Skin epidermis (tissue), 12 donors: ENCODE data around the gene ELN.
"Not testable (repeated sequence)": the region's sequence is repeated elsewhere in the genome, so short reads cannot be mapped to it uniquely, and the experiment has no call there.

ENCODE experiments used
- H3K27ac ChIP-seq, 21 experiments: fragments of 200-600 bp; sonication (generic) in 11 of 21; one replicate each; pipeline ENCODE4 v1.5.0; 2020; ENCODE audit warnings: mild to moderate bottlenecking in 3 of 21, inconsistent platforms in 2 of 21, moderate library complexity in 2 of 21
- H3K4me3 ChIP-seq, 7 experiments: fragments of 200-600 bp; sonication (generic) in 2 of 7; one replicate each; pipeline ENCODE4 v1.5.0; 2020; ENCODE audit warnings: inconsistent platforms in 2 of 7, mild to moderate bottlenecking in 2 of 7, moderate library complexity in 1 of 7

Gene ELN

GRCh38 chr7:74027683-74028320 is at the start of gene ELN:
ELN (plus strand) TSS chr7:74028173; CDS start chr7:74028188, 15 bp downstream.
- H3K27ac ChIP-seq = peak within 1 kb of the TSS in 13 of 21 experiments; percentile 19 to 79 (median 67)
- peak within 1 kb of the TSS in 6 of 7 experiments; percentile 13 to 42 (median 20) for H3K4me3 ChIP-seq

DNA sequence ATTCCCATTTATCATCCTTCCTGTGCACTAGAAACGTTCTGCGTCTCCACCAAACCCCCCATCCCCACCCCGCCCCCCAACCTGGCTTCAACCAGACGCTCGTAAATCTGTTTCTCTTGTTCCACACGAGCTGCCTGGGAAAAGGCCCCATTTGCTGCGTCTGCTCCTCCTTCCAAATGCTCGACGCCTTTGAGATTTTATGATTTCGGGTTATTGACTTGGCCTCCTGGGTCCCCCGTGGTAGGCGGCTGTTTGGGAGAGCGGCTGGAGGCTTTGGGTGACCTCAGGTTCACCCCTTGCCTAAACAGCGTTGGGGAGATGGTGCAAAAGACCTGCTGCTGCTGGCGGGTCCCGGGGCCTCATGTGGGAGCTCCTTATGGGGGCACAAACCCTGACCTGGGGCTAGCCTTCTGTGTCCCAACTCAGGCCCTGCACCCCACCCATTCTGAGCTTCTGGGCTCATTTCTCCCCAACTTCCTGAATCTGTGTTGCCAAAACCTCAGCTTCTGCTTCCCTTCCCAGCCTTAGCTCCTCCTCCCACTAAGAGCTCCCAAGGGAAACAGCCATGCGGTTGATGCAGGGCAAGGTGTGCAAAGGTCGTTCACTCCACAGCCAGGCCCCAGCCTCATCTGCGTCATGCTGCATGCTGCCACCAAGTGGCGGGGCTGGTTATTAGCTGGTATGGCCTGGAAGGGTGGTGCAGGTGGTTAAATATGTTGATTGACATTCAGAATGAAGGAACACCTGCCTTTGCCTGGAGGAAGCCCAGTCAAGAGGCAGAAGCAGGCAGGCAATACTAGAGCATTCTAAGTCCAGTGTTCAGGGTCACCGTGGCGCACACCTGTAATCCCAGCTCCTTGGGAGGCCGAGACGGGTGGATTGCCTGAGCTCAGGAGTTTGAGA is 49.1 kb upstream of the ELN start:
- H3K27ac ChIP-seq = peak overlapping the region in 1 of 21 experiments; percentile 18

GRCh38 chr7:73979656-73980055 is 48.3 kb upstream of the ELN start:
- H3K27ac ChIP-seq, H3K4me3 ChIP-seq: not testable (repeated sequence)

More for the DNA sequence above, 49.1 kb upstream of the ELN start:
- no peak overlapping the region for H3K4me3 ChIP-seq

GRCh38 chr7:73980206-73980605 is 47.8 kb upstream of the ELN start:
- H3K27ac ChIP-seq = no peak overlapping the region
- no peak overlapping the region for H3K4me3 ChIP-seq

DNA sequence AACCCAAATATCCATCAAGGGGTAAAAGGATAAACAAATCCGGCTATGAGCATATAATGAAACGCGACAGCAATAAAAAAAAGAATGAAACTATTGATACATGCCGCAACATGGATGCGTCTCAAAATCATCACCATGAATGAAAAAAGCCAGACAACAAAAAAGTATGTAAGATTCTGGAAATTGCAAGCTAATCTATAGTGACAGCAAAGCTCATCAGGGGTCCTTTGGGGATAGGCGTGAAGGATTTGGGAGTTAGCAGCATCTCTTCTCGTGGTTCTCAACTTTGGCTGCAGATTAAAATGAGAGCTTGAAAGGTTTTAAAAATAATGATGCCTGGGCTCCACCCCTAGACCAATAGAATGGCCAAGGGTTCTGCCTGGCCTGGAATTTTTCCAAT is 46.0 kb upstream of the ELN start:
- H3K27ac ChIP-seq = no peak overlapping the region
- H3K4me3 ChIP-seq = no peak overlapping the region

DNA sequence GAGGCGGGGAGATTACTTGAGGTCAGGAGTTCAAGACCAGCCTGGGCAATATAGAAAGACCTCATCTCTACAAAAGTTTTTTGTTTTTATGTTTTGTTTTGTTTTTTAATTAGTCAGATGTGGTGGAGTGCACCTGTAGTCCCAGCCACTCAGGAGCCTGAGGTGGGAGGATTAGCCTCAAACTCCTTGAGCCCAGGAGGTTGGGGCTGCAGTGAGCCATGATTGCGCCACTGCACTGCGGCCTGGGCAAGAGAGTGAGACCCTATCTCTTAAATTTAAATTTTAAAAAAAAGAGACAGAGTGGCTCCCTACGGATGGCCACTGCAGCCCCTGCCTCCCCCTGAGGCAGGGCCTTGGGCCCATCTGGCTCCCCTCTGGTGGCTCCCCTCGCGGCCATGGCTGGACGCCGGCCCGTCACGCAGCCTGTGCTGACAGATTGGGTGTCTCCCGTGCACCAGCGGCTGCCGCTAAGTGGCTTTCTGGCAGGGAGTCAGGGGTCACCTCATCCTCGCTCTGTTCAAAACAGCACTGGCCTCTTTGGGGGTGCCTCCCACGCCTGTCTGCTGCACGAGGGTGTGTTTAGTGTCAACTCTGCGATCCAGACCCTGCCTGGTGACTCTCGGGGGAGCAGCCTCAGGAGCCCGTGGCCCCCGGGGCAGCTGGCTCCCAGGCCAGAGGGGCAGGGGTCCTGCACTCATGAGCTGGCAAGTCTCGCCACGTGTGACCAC is 44.4 kb upstream of the ELN start:
- H3K27ac ChIP-seq = no peak overlapping the region
- no peak overlapping the region for H3K4me3 ChIP-seq

DNA sequence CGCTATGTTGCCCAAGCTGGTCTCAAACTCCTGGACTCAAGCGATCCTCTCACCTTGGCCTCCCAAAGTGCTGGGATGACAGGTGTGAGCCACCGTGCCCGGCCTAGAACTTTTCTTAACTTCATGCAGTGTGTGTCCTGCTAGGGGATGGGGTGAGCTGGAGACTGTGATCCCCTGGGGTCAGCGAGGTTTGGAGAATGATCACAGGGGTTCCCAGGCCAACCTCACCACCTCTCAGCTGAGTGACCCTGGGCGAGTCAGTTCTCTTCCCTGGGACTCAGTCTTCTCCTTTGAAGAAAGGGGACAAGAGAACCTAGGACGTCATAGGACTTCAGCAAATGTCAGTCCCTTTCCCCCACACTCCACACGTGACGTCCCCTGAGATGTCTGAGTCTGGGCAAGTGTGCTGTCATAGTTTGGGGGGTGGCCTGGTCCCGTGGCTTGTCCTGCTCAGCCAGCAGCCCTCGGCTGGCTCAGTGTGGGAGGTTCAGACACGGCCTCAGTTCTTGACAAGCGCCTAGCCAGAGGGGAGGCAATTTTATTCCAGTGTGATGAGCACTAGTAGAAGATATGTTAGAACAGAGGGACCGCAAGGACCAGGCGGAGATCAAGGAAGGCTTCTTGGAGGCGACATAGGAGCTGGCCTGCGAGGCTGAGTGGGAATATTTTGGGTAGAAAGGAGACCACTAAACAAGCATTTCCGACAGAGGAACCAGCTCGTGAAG is 43.3 kb upstream of the ELN start:
- Histone ChIP-seq H3K27ac (peak overlapping the region in 1 of 21 experiments; percentile 2), H3K4me3 (no peak overlapping the region)

GRCh38 chr7:73985737-73986141 is 42.2 kb upstream of the ELN start:
- Histone ChIP-seq H3K4me3 (no peak overlapping the region), H3K27ac (peak overlapping the region in 1 of 21 experiments; percentile 2)

DNA sequence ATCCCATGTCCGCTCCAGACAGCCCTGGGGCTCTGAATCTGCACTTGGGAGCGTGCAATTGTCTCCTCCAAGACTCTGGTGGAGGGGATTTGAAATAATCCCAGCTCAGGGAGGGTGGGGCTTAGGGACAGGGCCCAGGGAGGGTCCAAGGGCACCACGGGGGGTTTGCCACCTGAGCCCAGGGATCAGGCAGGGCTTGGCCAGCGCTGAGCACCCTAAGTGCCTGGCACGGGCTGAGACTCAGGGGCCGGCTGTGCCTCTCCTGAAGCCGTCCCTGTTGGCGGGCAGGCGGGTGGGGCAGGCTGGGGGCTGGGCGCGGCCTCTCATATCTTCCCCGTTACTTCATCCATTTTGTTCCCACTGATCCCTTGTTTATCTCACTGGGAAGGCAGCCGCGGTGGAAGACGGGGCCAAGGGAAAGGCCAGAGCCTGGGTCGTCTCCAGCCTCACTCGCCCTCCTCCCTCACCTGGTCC is 41.8 kb upstream of the ELN start:
- Histone ChIP-seq H3K4me3 (no peak overlapping the region), H3K27ac (no peak overlapping the region)

DNA sequence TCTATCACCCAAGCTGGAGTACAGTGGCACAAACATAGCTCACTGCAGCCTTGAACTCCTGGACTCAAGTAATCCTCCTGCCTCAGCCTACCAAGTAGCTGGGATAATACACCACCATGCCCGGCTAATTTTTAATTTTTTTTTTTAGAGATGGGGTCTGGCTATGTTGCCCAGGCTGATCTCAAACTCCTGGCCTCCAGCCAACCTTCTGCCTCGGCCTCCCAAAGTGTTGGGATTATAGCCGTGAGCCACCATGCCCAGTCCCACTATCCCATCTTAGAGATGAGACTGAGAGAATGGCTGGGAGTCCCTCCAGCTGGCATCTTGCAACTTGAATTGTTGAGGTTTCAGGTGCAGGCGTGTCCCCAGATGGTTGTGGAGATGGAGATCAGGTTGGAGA is 40.7 kb upstream of the ELN start:
- Histone ChIP-seq H3K4me3 (no peak overlapping the region), H3K27ac (no peak overlapping the region)

- no peak overlapping the region for H3K27ac ChIP-seq
- no peak overlapping the region for H3K4me3 ChIP-seq
Observed at GRCh38 chr7:73988197-73988596, 39.8 kb upstream of the ELN start.

DNA sequence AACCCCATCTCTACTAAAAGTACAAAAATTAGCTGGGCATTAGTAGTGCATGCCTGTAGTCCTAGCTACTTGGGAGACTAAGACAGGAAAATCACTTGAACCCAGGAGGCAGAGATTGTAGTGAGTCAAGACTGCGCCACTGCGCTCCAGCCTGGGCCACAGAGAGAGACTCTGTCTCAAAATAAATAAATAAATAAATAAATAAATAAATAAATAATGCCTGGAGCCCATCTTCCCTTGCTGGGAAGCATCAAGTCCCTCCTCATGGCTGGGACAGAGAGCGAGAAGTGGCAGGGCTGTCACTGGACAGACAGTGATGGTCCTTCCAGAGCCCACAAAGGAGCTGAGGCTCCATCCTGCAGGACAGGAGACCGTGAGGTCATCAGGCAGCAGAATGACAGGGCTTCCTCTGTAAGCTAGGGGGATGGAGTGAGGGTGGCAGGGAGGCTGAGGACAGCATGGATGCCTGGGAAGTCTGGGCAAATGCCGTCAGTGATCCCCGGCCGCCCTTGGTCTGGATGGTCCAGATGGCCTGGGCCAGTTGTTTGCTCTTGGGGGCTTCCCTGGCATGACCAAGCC is 36.4 kb upstream of the ELN start:
- Histone ChIP-seq H3K27ac (peak overlapping the region in 3 of 21 experiments; percentile 54 to 65 (median 64)), H3K4me3 (no peak overlapping the region)

GRCh38 chr7:73992101-73992562 is 35.8 kb upstream of the ELN start:
- Histone ChIP-seq H3K27ac (peak overlapping the region in 3 of 21 experiments; percentile 54 to 65 (median 64)), H3K4me3 (no peak overlapping the region)

DNA sequence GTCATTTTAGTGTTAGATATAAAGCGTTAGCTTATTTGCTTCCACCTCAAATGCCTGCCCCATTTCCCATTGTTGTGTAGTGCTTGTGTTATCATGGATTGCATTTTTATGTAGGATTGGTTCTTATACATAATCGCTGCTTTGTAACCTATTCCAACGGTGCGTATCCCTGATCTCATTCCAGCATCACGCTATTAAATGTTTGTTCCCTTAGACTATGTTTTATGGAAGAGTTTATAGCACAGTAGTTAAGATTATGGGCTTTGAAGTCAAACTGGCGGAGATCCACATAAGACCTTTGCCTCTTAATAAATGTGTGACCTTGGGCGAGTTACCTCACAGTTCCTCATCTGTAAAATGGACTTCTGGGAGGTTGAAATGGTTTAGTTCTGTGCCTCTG is 34.0 kb upstream of the ELN start:
- no peak overlapping the region for H3K27ac ChIP-seq
- H3K4me3 ChIP-seq = no peak overlapping the region

- Histone ChIP-seq H3K27ac (no peak overlapping the region), H3K4me3 (no peak overlapping the region)
Observed at GRCh38 chr7:73994761-73995160, 33.2 kb upstream of the ELN start.

DNA sequence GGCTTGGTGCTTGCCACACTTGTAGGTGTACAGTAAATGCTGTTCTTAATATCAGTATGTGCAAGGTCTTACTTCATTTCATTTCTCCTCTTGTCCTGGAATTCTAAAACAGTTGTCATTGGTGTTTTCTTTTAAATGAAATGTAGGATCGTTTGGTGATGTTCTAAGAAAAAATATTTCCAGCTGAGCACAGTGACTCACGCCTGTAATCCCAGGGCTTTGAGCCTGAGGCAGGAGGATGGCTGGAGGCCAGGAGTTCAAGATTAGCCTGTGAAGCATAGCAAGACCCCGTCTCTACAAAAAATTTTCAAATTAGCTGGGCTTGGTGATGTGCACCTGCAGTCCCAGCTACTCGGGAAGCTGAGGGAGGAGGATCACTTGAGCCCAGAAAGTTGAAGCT is 32.6 kb upstream of the ELN start:
- H3K27ac ChIP-seq = no peak overlapping the region
- H3K4me3 ChIP-seq = no peak overlapping the region

GRCh38 chr7:73995821-73996511 is 32.0 kb upstream of the ELN start:
- Histone ChIP-seq H3K27ac (no peak overlapping the region), H3K4me3 (no peak overlapping the region)

DNA sequence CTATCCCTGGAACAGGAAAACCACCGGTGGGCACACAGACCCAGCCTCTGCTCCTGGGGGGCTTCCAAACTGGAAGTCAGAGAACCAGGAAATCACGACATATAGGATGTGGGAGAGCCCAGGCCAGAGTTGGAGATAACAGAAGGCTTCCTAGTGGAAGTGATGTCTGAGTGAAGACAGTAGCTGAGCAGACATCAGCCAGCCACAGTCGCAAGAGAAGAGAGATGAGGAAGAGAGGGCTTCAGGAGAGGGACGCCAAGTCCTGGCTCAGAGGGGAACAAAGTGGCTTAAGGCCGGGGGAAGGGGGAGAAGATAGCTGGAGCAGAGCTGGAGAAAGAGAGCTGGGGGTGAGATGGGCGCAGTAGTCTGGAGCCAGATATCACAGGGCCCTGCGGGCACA is 30.9 kb upstream of the ELN start:
- Histone ChIP-seq H3K27ac (no peak overlapping the region), H3K4me3 (no peak overlapping the region)
